Measurements from ENCODE around the gene MYLK4.

The MYLK4 gene

DNA sequence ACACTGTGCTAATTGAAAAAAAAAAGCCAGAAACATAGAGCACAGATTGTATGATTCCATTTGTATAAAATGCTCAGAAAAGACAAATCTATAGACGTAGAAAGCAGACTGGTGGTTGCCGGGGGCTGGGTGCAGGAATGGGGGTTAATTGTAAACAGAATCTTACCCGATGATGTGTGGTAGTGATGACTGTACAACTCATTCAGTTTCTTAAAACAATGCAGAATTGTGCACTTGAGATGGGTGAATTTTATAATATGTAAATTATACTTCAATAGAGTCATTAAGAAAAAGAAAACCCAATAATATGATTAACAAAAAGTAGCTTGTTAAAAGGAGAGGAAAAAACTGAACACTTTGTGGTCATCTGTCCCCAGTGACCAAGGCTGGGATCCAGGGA, 3.7 kb upstream of the MYLK4 start:
- DNase-seq, result no peak

DNA sequence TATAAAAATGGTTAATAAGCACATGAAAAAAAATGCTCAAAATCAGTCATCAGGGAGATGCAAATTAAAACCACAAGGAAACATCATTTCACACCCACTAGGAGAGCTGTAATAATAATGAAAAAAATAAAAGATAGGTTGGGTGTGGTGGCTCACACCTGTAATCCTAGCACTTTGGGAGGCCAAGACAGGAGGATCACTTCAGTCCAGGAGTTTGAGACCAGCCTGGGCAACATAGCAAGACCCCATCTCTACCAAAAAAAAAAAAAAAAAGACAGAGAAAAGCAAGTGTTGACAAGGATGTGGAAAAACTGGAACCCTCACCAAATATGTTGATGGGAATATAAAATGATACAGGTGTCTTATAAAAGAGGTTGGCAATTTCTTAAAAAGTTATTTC, 3.0 kb upstream of the MYLK4 start:
- DNase-seq, result no peak

DNA sequence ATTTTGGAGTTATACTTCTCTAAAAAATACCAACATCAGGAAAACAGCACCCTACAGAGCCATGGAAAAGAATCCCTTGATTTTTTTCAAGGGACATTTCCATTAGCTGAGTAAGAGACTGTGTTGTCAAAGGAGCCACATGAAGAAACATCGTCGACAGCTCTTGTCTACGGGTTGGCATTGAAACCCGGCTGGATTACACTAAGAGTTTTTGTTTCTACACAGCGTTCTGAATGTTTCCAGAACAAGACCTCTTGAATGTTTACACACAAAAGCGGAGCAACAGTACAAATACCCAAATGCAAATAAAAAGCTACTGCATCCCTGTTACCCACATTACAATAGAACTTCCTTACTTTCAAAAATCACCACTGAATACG, 2.4 kb upstream of the MYLK4 start:
- DNase-seq, result no peak

DNA sequence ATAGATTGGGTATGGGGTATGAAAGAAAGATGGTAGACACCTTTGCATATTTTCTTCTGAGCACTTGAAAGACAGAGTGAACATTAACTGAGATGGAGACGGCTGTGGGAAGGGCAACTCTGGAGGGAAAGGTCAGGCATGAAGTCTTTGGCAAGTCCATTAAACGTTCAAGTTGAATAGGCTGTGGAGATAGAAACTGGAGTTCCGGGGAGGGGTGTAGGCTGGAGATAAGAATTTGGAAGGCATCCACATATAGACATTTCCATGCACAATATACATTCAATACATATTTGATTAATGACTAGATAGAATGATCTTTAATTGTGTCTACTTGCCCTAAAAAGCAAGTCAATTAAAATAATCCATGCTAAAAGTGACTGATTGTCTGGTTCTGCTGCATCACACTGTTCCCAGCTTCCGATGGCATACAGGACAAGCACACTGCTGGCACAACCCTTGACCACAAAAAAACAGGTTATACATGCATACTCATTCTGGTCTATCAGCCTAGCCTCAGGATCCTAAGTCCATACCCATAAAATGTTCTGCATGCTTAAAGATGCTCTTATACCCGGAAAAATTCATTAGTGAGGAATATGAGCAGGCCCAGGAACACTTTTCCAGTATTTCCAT, 1.9 kb upstream of the MYLK4 start:
- no peak for DNase-seq

DNA sequence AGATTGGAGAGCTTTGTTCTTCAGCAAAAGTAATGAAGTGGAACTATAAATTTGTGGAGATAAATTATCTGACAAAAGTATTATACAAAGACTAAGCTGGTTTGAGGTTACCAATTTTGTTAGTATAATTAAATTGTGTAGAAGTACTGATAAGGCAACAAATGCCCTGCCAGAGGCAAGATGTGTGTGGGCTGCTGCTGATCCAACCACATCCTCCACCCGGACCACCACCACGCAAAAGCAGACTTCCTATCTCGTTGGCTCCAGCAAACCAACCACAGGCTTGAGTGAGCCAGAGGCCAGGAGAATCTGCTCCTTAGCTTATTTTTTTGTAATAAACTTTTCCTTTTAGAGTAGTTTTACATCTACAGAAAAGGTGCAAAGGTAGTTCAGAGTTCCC, 1.1 kb upstream of the MYLK4 start:
- DNase-seq, result no peak

DNA sequence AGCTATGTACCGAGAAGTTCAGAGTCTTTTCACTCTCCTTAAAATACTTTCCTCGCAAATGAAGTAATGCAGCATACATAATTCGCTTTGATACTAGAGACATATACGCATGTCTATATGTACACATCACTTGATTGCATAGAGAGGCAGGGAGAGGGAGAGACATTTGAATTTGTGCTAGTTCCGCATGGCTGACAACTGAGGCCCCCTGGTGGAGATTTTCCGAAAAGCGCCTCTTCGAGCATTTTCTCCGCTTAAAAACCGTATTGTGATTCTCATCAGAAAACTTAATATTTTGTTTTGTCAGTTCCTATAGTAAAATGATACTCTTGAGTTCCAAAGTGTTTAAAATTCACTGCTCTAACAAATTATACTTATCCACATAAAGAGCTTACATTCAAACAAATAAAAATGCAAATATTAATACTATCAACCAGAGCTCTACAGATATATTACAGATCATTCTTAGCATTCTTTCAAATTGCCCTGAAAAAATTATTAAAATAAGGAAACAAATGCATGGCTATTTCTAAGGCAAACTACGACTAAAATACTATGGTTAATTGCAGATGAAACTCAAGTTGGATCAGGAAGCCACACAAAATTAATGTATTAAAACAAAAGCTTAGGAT, 637 bp downstream of the MYLK4 start:
- DNase-seq, result peak; percentile 77 to 78

DNA sequence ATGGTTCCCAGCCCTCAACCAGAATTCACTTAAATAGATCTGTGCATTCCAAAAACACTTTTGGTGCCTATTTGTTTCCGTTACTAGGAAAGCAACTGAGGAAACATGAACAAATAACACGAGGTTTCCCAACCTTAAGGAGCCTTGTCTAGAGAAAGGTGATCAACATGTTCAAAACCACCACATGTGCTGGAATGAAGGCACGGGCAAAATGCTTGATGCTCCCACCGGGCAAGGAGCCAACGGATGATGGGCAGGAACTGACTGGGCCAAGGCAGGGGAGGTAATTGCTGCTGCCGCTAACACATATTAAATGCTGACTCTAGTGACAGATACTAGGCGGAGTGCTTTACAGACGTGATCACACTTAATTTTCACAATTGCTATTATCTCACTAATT, 2.5 kb downstream of the MYLK4 start:
- no peak for DNase-seq

DNA sequence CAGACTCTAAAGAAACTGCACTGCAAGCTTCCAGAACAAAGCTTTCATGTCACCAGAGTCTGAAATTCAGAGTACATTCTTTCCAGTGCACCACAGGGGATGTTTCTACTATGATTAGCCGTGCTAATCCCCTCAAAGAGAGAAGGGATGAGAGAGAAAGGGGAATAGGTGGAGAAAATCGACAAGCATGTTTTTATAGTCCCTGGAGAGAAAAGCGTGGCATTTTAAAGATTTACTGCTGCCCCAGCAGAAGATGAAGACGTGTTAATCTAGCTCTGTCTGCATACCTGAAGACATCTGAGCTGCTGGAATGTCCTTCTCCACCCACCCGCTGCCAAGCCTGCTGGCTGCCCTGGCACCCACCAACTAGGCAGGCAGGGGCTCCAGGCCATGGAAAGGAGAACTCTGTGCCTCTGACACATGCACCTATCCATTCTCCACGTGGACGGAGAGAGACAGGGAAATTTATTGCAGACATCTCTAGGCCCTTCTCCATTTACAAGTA, 4.1 kb downstream of the MYLK4 start:
- no peak for DNase-seq

DNA sequence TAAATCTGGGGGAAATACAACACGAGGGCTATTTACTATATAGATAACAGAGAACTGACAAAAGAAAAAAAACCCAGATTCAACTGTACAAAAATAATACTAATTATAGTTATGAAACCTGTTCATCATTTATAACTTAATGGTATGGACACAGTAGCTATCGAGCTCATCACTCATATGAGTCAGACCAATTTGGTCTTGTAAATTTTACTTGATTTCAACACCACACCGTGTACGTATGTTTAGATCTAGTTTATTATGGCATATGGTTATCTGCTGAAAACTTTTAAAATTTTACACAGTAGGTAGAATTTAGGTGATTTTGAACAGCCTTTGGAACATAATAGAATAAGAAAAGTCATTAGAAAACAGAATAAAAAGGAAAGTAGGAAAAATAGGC, 5.5 kb downstream of the MYLK4 start:
- no peak for DNase-seq

DNA sequence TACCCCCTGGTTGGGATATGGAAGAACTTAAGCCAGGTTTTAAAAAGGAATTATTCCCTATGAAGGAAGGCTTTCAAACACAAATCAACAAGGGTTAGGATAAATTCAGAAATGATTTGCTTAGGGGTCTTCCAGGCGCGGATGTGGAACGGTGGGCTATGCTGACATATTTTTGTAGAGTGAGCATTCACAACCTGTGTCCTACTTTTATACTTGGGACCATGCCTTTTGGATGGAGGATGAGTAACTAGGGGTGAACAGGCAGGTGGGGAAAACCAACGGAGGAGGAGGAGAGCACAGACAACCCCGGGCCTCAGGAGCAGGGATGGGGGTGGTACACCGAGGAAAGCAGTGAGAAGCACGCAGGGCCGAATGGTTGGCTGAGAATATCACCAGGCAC, 5.9 kb downstream of the MYLK4 start:
- no peak for DNase-seq

DNA sequence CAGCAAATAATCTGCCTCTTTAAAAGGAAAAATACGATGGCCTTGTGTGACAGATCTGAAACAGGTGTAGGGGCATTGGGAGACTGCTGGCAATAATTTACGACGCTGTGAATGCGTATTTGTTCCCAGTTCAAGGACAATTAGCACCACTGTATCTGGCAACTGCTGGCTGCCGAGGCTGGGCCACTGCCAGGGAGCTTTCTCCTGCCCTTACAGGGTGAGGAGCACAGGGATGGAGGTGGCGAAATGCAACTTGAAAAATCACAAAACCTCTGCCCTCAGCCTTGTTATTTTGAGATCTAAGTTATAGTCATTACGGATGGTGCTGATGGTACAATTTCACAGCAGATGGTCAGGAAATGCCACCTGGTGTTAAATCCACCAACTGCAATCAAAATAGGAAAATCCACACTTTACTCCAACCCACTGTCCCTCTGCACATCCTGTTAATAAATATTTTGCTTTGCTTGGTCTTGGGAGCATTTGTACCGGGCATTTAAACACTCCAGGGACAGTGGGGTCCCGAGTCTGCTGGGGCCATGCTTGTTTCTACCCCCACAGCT, 6.4 kb downstream of the MYLK4 start:
- DNase-seq, result no peak

DNA sequence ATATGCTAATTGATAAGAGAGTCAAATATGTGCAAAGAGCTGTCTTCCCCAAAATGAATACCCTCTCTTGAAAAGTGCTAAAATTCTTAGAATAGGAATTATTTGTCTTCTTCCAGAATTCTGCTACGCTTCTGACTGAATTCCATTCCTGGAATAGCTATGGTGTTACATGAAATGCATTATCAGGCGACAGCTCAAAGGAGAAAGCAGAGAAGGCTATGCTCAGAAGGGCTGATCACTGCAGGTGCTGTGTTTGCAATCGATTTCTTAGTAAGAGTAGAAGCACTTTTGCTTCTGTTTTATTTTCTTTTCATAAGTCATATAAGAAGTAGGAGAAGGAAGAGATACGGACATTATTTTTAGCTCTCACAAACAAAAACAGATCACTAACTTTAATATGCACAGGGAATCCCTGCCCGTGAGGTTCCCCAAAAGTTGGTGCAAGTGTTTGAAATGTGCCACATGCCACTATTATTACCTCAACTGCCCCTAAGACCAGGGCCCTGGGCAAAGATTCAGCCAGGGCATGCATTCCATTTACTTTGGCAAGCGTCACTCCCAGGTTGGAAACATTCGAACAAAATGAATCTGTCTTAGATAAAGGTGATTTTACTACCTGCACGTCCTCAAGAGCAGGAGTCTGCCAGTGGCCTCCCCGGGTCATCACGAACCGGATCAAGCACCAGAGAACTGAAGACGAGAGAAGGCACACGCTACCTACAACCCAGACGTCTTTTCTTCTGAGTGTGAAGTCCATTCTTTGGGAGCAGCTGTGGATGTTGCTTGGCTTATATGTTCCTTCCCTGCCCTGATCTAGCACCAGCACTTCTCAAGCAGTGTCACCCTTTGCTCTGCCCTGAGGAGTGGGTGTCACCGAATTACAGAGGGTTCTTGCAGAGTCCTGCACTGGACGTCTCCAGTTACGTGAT, 7.2 kb downstream of the MYLK4 start:
- DNase-seq, result no peak

DNA sequence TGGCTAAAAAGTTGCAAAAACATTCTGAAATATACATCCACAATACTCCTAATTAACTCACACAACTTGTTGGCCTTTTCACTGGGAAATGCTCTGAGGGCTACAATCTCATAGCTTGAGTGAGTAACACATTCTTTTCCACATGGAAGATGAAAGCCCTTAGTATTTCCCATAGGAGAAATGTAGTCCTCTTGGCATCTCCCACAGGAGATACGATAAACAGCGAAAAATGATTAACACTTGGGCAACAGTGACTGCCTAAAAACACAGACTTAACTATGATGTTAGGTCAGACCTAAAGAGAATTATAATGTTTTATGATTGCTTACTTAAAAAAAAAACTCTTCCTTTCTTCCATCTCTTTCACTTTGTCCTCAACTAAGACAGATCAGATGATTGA, 9.0 kb downstream of the MYLK4 start:
- no peak for DNase-seq

DNA sequence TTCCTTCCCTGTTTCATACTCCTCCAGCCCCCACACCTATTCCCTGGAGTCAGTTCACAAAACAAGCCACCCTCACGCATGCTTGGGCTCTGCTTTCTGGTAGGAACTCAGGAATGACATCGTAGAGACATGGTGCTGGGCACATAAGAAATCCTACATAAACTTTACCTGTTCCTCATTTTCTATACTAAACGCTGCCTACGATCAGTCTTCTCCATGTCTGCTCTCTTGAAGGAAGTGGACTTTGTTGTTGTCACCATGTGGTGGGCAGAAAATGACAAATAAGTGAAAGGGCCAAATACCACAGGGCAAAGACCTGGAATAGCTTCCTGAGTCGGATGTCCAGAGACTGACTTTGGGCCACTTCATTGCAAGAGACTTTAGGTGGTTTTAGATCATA, 10.1 kb downstream of the MYLK4 start:
- no peak for DNase-seq

DNA sequence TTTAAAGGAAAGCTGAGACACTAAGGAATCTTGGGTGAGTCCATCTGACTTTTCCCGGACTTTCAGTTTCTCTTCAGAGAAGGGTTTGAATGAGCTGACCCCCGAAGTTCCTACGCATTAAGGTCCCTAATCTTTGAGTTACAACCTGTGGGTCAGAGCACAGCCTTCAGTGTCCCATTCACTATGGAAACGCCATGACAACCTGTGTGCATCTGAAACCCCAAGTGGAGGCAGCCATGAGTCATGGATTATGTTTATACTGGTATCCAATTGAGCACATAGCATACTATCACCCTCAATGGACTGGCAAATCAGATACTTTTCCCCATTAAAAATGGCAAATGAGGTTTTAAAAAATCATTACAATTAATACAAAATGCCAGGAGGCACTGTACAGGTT, 11.4 kb downstream of the MYLK4 start:
- peak in 1 of 2 donors; percentile 20 for DNase-seq

DNA sequence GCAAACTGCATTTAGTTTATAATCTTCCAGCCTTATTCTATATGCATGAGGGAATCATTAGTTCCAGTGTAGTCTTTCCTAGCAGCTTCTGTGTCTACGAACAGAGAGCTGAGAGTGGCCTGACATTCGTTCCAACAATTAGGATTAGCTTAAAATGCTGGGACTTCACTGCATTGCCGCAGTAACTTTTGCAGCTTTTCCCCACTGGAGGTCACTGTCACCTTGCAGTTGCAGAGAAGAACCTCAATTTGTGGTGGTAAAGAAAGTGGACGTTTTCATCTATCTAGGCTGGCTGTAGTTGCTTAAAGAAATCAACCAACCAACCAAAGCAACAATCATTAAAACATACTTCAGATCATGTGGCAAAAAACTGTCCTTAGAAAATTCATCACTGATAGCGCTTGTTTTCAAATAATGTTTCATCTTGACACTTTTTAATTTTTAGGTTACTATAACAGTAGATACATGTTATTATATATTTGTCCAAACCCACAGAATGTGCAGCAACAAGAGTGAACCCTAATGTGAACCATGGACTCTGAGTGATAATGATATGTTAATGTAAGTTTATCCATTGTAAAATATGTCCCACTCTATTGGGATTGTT, 12.2 kb downstream of the MYLK4 start:
- peak; percentile 44 to 47 for DNase-seq

DNA sequence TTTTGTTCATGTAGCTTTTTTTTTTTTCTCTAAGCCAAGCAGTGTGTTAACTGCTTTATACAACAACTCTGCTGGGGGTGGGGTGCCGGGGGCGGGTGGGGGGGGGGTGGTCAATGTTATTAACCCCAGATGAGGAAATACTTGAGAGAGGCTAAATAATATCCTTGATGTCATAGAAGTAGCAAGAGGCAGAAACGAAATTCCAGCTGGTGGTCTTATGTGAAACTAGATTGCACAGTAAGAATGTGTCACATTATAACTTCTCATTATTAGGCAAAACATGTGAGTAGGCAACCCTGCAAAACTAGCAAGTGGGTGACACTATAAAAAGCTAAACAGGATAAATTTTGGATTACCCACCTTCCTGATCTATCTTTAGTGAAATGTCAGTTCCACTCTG, 12.8 kb downstream of the MYLK4 start:
- DNase-seq, result no peak

DNA sequence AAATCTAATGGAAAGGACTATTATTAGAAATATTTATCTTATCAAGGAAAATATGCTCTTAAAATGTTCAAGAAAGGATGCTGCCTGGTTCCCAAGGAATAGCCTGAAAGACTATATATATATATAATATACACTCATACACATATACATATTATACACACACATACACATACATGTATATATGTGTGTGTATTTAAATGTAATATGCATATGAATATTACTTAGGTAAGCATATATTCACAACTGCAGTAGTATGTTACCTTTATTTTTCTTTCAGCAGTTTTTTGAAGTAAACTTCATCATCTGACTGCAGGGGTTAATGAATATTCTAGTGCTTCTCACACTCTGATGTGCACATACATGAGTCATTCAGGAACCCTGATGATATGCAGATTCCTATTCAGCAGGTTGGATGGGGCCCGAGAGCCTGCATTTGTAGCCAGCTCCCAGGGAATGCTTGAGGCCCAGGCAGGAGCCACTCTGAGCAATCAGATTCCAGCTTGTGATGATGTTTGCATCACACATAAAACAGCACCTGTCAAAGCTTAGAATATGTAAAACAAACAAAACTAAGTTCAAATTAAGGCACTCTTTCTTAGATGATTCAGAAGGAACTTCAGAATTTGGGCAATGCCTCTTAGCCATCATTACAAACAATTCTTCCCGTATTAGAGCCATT, 16.1 kb downstream of the MYLK4 start:
- DNase-seq, result no peak

DNA sequence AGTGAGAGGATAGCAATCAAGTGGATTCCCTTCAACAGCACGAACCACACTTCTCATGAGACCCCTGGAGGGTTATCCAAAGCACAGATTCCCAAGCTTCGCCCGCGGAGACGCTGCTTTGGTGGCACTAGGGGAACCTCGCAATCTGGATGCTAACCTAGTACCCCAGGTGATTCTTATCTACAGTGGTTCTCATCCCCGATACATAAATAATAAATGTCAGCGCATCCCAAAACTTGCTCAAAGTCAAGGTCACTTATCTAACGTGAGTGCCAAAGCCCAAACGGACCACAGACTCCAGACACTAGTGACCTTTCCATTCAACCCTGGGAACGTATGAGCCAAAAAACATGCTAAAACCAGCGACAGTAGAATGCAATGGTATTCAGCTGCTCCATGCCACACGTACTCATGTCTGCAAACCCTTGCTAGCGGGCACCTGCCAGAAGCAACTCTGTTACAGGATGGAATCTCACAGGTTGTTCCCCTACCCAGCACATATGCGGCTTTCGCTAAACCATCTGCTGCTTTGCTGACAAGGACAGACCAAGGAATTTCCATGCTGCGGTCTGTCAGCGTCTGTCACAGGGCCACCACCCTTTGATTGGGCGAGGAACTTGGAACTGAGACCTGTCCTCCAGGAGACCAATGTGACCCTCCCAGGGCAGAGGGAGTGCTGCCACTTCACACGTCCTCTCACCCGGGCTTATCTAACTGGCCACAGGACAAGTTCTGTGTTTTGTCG, 16.8 kb downstream of the MYLK4 start:
- no peak for DNase-seq

DNA sequence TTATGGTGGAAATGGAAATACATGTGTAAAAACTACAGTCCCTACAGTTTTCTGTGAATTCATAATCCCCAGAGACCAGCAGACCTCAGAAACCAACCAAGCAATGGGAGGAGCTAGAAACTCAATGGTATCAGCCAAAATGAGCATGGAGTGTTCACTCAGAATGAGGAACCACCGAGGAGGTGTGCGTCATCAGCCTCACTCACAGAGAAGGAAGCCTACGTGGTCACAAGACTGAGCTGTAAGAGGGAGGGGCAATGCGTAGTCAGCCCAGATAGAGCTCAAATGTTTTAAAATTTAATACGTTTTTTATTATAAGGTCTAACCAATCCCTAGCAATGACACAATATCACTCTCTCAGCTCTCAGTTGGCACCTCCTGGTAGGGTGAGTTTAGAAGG, 17.4 kb downstream of the MYLK4 start:
- peak in 1 of 2 donors; percentile 37 for DNase-seq

DNA sequence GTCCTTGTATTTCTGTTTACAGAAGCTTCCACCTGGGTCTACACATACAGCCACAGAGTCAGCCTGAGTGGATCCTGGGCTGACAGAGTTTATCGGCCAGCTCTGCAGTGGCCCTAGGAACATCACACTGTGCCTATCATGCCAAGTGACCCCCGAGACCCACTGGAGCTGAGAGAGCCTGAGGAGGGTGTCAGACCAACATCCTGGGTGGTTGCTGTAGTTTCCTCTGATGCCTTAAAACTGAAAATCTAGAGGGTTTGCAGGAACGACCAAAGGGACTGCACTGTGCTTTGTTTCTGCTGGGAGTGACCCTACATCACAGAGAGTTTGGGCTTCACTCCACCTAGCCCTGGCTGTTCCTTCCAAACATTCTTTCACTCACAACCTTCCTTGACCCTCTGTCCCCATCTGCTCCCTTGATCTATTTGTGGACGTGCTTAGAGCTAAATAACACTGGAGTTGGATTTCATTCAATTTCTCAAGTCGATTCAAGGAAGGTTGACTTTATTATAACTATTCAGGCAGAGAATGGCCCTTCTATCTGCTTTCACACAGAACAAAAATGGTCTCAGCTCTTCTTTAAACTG, 18.1 kb downstream of the MYLK4 start:
- DNase-seq, result no peak

Measured in stimulated activated CD4-positive, alpha-beta T cell treated with anti-CD3 and anti-CD28 coated beads, Interleukin-2, amount 100 ng/mL, for 24 hours (primary cell).